ENCODE data around the gene DSN1. TPM values are rescaled to one million over a fixed set of nuclear protein-coding genes. Genes with fewer than 3 reads are reported as not detected.
A peak's percentile ranks its signal among the peaks of the same experiment; 100 is the strongest.

The DSN1 gene
- total RNA-seq, 1 experiment from 2014 or later: 40.8 TPM

GRCh38 chr20:36820928-36821327 is 47.4 kb upstream of the DSN1 start:
- DNase-seq (ENCODE audit: low spot score): no peak
- Histone ChIP-seq H3K27ac (ENCODE audit: low read depth, low read length, poor library complexity, severe bottlenecking) (no peak overlapping the region), H3K9me3 (ENCODE audit: low read depth, low read length, poor library complexity, severe bottlenecking) (no peaks in the 10 kb centered on the region), H3K4me1 (ENCODE audit: insufficient read depth, low read length, poor library complexity, severe bottlenecking) (peaks cover 5% of the 10 kb centered on the region), H3K36me3 (ENCODE audit: insufficient read depth, low read length, poor library complexity, severe bottlenecking) (peaks cover 24% of the 10 kb centered on the region), H3K4me3 (ENCODE audit: low read depth, low read length, poor library complexity, severe bottlenecking) (no peak overlapping the region), H3K27me3 (replicated peaks; ENCODE audit: insufficient read depth, low read depth, low read length, poor library complexity) (no peaks in the 10 kb centered on the region)
- BruUV-seq (replicated peaks): no TSS peak
- TF ChIP-seq EZH2 (IDR thresholded peaks at IDR 0.05; ENCODE audit: borderline replicate concordance, low read depth, low read length, poor library complexity, severe bottlenecking): no peak
- TF ChIP-seq, protein P1, sequence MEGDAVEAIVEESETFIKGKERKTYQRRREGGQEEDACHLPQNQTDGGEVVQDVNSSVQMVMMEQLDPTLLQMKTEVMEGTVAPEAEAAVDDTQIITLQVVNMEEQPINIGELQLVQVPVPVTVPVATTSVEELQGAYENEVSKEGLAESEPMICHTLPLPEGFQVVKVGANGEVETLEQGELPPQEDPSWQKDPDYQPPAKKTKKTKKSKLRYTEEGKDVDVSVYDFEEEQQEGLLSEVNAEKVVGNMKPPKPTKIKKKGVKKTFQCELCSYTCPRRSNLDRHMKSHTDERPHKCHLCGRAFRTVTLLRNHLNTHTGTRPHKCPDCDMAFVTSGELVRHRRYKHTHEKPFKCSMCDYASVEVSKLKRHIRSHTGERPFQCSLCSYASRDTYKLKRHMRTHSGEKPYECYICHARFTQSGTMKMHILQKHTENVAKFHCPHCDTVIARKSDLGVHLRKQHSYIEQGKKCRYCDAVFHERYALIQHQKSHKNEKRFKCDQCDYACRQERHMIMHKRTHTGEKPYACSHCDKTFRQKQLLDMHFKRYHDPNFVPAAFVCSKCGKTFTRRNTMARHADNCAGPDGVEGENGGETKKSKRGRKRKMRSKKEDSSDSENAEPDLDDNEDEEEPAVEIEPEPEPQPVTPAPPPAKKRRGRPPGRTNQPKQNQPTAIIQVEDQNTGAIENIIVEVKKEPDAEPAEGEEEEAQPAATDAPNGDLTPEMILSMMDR (conservative IDR thresholded peaks at IDR 0.05; ENCODE audit: low read depth, low read length): no peak
- intact Hi-C loops (cut with micrococcal nuclease; ENCODE audit: unreplicated experiment): no loop called here
- ChIA-PET POLR2A (ENCODE audit: low non-redundant PET) (no interaction called here), CTCF (no interaction called here)

DNA sequence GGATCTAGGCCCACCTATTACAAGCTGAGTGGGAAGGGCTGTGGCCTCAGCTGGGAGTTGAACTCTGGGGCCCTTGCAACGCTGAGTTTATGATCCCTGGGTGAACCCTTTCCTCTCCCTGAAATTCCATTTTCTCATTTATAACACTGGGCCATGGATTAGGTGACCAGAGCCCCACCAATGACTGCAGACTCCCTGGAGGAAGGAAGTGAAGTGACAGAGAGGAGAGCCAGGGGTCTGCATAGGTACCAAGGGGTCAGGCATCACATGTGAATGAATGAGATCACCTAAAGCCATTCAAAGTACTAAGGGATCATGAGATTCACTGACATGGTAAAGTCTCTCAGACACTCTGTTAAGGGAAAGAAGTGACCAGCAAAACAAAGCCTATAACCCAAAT is 46.5 kb upstream of the DSN1 start:
- CTCF ChIA-PET: no interaction called here
- Histone ChIP-seq H3K27me3 (replicated peaks; ENCODE audit: insufficient read depth, low read depth, low read length, poor library complexity) (no peaks in the 10 kb centered on the region), H3K9me3 (ENCODE audit: low read depth, low read length, poor library complexity, severe bottlenecking) (no peaks in the 10 kb centered on the region), H3K4me1 (ENCODE audit: insufficient read depth, low read length, poor library complexity, severe bottlenecking) (peaks cover 5% of the 10 kb centered on the region), H3K36me3 (ENCODE audit: insufficient read depth, low read length, poor library complexity, severe bottlenecking) (peaks cover 31% of the 10 kb centered on the region), H3K4me3 (ENCODE audit: low read depth, low read length, poor library complexity, severe bottlenecking) (no peak overlapping the region), H3K27ac (ENCODE audit: low read depth, low read length, poor library complexity, severe bottlenecking) (no peak overlapping the region)
- no TSS peak for BruUV-seq (replicated peaks)
- POLR2A ChIA-PET (ENCODE audit: low non-redundant PET): no interaction called here
- no peak for DNase-seq (ENCODE audit: low spot score)
- intact Hi-C loops (cut with micrococcal nuclease; ENCODE audit: unreplicated experiment): no loop called here
- no peak for TF ChIP-seq EZH2 (IDR thresholded peaks at IDR 0.05; ENCODE audit: borderline replicate concordance, low read depth, low read length, poor library complexity, severe bottlenecking)
- TF ChIP-seq, protein P1 (conservative IDR thresholded peaks at IDR 0.05; ENCODE audit: low read depth, low read length): no peak

DNA sequence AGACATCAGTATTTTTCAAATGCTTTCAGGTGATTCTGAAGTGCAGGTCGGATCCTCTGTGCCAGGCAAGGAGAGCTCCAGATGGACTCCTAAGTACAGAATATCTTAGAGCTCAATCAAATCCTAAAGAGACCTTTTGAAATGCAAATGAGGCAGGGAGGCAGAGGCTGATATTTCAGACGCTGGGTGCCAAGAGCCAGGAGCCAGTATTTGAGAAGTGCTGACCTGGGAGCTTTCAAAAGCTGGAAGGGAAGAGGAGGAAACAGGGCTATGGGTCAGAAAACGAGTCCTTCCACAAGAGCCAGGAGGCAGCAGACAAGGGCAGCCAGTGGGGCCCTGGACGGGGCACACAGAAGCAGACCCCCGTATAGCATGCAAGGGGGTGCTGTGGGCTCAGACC is 46.1 kb upstream of the DSN1 start:
- CTCF ChIA-PET: no interaction called here
- H3K36me3 ChIP-seq (ENCODE audit: insufficient read depth, low read length, poor library complexity, severe bottlenecking): peaks cover 35% of the 10 kb centered on the region
- intact Hi-C loops (cut with micrococcal nuclease; ENCODE audit: unreplicated experiment): no loop called here
- BruUV-seq (replicated peaks): no TSS peak
- no peak overlapping the region for H3K27ac ChIP-seq (ENCODE audit: low read depth, low read length, poor library complexity, severe bottlenecking)
- H3K4me3 ChIP-seq (ENCODE audit: low read depth, low read length, poor library complexity, severe bottlenecking): no peak overlapping the region
- POLR2A ChIA-PET (ENCODE audit: low non-redundant PET): no interaction called here
- H3K9me3 ChIP-seq (ENCODE audit: low read depth, low read length, poor library complexity, severe bottlenecking): no peaks in the 10 kb centered on the region
- H3K27me3 ChIP-seq (replicated peaks; ENCODE audit: insufficient read depth, low read depth, low read length, poor library complexity): no peaks in the 10 kb centered on the region
- H3K4me1 ChIP-seq (ENCODE audit: insufficient read depth, low read length, poor library complexity, severe bottlenecking): peaks cover 5% of the 10 kb centered on the region
- peak; percentile 24 for DNase-seq (ENCODE audit: low spot score)
- TF ChIP-seq, protein P1 (conservative IDR thresholded peaks at IDR 0.05; ENCODE audit: low read depth, low read length): no peak
- no peak for TF ChIP-seq EZH2 (IDR thresholded peaks at IDR 0.05; ENCODE audit: borderline replicate concordance, low read depth, low read length, poor library complexity, severe bottlenecking)

Data from A673 (cell line).